Measurements from ENCODE around the gene TEX101.

TEX101 gene

DNA sequence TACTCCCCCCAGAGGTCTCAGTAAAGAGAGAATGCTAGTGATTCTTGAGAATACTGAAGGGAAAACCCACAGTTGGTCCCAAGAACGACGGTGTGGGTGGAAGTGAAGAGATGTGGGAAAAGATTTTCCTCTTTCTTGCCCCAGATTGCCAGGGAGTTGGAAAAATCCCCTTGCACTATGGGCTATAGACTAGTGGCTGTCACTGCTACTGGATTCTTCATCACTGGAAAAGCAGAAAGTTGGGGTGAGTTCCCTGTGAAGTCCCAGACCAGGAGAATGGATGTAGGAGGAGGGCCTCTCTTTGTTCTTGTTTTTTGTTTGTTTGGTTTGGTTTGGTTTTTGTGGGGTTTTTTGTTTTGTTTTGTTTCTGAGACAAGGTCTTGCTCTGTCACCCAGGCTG, 39.3 kb downstream of the TEX101 start:
- Histone ChIP-seq H3K27me3 (ENCODE audit: insufficient read depth, low read length) (no peaks in the 10 kb centered on the region), H3K4me3 (ENCODE audit: low read length) (no peak overlapping the region), H3K36me3 (ENCODE audit: insufficient read depth, low read depth, low read length) (no peaks in the 10 kb centered on the region), H3K9me3 (ENCODE audit: insufficient read depth, low read depth, low read length) (no peaks in the 10 kb centered on the region), H3K4me1 (ENCODE audit: insufficient read depth, low read length) (no peaks in the 10 kb centered on the region; the same call in 1 of the 2 replicates), H3K9ac (ENCODE audit: low read depth, low read length) (no peak overlapping the region), H3K27ac (ENCODE audit: low read length) (no peak overlapping the region)

DNA sequence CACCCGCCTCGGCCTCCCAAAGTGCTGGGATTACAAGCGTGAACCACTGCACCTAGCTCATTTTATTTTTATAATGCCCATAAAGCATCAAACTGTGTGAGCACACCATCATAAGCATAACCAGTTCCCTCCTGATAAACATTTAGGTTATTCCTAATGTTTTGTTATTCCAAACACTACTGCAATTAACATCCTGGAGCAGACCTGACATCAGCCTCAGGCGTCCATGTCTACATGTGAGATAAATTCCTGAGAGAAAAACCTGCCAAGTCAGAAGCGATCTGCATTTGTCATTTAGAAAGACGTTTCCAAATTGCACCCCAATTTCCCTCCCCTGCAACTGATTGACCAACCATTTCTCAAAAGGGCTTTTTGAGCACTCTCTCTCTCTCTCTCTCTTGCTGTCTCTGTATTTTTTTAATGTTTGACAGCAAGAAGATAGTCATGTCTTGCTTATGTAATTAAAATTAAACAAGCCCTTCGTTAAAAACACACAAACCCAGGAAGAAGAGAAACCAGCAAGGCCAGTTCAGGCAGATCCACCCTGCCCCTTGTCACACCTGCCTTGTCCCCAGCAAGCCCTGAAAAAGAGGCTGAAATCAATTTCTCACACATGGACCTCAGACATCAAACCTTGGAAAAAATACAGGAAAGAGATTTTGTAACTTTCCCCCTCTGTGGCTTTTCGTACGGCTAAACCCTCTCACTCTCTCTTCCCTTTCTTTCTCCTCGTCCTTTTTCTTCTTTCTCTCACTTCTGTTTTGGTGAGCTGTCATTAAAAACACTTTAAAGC, 40.8 kb downstream of the TEX101 start:
- Histone ChIP-seq H3K4me3 (ENCODE audit: low read length) (no peak overlapping the region), H3K9ac (ENCODE audit: low read depth, low read length) (no peak overlapping the region), H3K27ac (ENCODE audit: low read length) (no peak overlapping the region), H3K27me3 (ENCODE audit: insufficient read depth, low read length) (no peaks in the 10 kb centered on the region), H3K9me3 (ENCODE audit: insufficient read depth, low read depth, low read length) (no peaks in the 10 kb centered on the region), H3K36me3 (ENCODE audit: insufficient read depth, low read depth, low read length) (no peaks in the 10 kb centered on the region), H3K4me1 (ENCODE audit: insufficient read depth, low read length) (no peaks in the 10 kb centered on the region; the same call in 1 of the 2 replicates)

DNA sequence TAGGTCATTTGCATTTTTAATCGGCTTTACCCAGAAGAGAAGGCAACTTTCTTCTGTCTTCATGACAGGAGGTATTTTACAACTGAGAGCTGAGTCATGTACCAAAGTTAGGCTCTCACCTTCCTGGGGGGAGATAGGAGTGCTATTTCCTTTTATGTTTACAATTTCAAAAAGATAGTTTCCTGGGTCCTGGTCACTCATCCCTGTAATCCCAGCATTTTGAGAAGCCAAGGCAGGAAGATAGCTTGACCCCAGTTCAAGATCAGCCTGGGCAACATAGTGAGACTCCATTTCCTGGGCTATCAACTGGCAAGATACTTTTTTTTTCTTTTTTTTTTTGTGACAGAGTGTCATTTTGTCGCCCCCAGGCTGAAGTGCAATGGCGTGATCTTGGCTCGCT, 43.1 kb downstream of the TEX101 start:
- peaks cover 17% of the 10 kb centered on the region for H3K27me3 ChIP-seq (ENCODE audit: insufficient read depth, low read length)
- H3K9ac ChIP-seq (ENCODE audit: low read depth, low read length), result no peak overlapping the region
- no peaks in the 10 kb centered on the region for H3K36me3 ChIP-seq (ENCODE audit: insufficient read depth, low read depth, low read length)
- no peaks in the 10 kb centered on the region for H3K9me3 ChIP-seq (ENCODE audit: insufficient read depth, low read depth, low read length)
- H3K4me1 ChIP-seq (ENCODE audit: insufficient read depth, low read length), result no peaks in the 10 kb centered on the region; the same call in 1 of the 2 replicates
- H3K27ac ChIP-seq (ENCODE audit: low read length), result no peak overlapping the region
- H3K4me3 ChIP-seq (ENCODE audit: low read length), result no peak overlapping the region

DNA sequence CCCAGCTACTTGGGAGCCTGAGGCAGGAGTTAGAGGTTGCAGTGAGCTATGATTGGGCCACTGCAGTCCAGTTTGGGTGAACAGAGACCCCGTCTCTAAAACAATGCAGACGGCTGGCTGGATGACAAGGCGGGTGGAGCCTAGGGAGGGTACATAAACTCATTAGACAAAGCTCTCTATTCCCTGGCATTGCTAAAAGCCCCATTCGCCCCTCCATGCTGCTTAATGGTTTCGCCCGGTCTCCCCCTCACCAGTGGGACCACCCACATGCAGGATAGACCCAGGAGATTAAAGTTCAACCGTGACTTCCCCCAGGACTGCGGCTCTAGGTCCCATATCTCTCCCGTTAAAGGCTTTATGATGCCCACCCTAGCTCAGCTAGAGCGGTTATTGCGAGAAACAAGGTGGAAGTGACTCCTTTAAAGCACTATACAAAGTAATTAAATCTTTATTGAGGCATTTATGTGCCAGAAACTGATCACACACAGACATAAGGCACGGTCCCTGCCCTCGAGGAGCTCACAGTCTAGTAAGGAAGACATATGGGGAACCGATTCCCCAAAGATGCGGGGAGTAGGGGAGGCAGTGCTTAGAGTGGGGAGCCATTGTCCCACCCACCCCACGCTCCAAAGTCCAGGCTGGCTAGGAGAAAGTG, 45.8 kb downstream of the TEX101 start:
- H3K4me3 ChIP-seq (ENCODE audit: low read length), result no peak overlapping the region
- no peaks in the 10 kb centered on the region; the same call in 1 of the 2 replicates for H3K4me1 ChIP-seq (ENCODE audit: insufficient read depth, low read length)

DNA sequence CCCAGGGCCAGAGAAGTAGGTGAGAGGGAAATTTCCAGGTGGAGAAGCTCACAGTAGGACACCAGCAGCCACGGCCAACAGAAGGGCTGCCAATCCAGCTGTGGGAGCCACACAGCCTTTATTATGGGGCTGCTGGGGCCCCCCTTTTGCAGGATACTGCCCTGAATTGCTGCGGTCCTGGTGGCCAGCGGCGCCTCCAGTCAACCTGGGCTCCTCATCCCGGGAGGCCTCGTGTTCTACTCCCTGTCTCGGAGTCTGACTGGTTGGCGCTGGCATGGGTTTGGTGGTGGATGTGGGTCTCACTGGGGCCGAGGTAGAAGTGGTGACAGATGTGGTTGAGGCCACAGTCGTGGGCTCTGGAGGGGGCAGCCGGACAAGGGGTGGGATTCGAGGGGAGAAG, 46.6 kb downstream of the TEX101 start:
- Histone ChIP-seq H3K9ac (ENCODE audit: low read depth, low read length) (no peak overlapping the region), H3K36me3 (ENCODE audit: insufficient read depth, low read depth, low read length) (no peaks in the 10 kb centered on the region), H3K4me1 (ENCODE audit: insufficient read depth, low read length) (no peaks in the 10 kb centered on the region), H3K27me3 (ENCODE audit: insufficient read depth, low read length) (peaks cover 39% of the 10 kb centered on the region), H3K4me3 (ENCODE audit: low read length) (no peak overlapping the region), H3K9me3 (ENCODE audit: insufficient read depth, low read depth, low read length) (no peaks in the 10 kb centered on the region), H3K27ac (ENCODE audit: low read length) (no peak overlapping the region)

More for the DNA sequence above, 45.8 kb downstream of the TEX101 start:
- H3K9ac ChIP-seq (ENCODE audit: low read depth, low read length), result no peak overlapping the region
- H3K27ac ChIP-seq (ENCODE audit: low read length), result no peak overlapping the region
- peaks cover 31% of the 10 kb centered on the region for H3K27me3 ChIP-seq (ENCODE audit: insufficient read depth, low read length)
- H3K36me3 ChIP-seq (ENCODE audit: insufficient read depth, low read depth, low read length), result no peaks in the 10 kb centered on the region
- H3K9me3 ChIP-seq (ENCODE audit: insufficient read depth, low read depth, low read length), result no peaks in the 10 kb centered on the region

DNA sequence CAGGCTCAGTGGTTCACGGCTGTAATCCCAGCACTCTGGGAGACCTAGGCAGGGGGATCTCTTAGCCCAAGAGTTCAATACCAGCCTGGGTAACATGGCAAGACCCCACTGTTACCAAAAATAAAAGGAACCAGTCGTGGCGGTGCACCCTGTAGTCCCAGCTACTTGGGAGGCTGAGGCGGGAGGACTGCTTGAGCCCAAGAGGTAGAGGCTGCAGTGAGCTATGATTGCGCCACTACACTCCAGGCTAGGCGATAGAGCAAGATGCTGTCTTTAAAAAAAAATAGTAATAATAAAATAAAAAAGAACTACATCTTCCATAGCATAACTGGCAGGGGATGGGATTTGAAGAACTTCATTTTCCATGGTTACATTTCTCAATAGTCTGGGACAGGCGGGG, 47.7 kb downstream of the TEX101 start:
- Histone ChIP-seq H3K27ac (ENCODE audit: low read length) (no peak overlapping the region), H3K36me3 (ENCODE audit: insufficient read depth, low read depth, low read length) (no peaks in the 10 kb centered on the region), H3K4me3 (ENCODE audit: low read length) (peak overlapping the region; percentile 93; the same call in 1 of the 2 replicates), H3K4me1 (ENCODE audit: insufficient read depth, low read length) (no peaks in the 10 kb centered on the region), H3K9me3 (ENCODE audit: insufficient read depth, low read depth, low read length) (no peaks in the 10 kb centered on the region), H3K27me3 (ENCODE audit: insufficient read depth, low read length) (peaks cover 39% of the 10 kb centered on the region), H3K9ac (ENCODE audit: low read depth, low read length) (peak overlapping the region; percentile 56; the same call in 1 of the 2 replicates)

DNA sequence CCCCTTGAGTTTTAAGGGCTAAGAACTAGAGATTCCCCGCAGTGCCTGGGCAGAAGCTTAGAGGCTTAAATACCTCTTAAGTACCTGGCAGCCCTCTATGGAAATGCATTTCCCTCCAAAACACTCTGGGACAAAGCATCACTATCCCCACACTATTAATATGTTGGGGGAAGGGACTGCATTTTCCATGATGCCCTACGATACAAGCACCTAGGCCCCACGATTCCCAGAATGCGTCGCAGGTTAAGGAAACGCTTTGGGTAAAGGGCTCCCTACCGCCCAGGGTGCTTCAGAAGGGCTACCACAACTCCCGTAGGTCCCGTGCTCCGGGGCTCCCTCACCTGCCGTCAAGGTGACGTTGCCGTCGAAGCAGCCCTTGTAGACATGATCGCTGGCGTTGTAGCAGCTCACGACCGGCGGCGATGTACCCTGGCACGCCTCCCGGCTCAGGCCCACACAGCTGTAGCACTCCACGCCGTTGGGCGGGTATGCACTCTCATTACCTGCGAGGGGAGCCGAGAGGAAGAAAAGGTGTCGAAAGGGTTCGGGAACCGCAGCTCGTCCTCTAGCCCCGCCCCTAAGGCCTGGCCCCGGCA, 48.2 kb downstream of the TEX101 start:
- Histone ChIP-seq H3K4me1 (ENCODE audit: insufficient read depth, low read length) (no peaks in the 10 kb centered on the region), H3K9ac (ENCODE audit: low read depth, low read length) (peak overlapping the region; percentile 56), H3K4me3 (ENCODE audit: low read length) (peak overlapping the region; percentile 93), H3K27ac (ENCODE audit: low read length) (no peak overlapping the region), H3K27me3 (ENCODE audit: insufficient read depth, low read length) (peaks cover 39% of the 10 kb centered on the region), H3K9me3 (ENCODE audit: insufficient read depth, low read depth, low read length) (no peaks in the 10 kb centered on the region), H3K36me3 (ENCODE audit: insufficient read depth, low read depth, low read length) (no peaks in the 10 kb centered on the region)

DNA sequence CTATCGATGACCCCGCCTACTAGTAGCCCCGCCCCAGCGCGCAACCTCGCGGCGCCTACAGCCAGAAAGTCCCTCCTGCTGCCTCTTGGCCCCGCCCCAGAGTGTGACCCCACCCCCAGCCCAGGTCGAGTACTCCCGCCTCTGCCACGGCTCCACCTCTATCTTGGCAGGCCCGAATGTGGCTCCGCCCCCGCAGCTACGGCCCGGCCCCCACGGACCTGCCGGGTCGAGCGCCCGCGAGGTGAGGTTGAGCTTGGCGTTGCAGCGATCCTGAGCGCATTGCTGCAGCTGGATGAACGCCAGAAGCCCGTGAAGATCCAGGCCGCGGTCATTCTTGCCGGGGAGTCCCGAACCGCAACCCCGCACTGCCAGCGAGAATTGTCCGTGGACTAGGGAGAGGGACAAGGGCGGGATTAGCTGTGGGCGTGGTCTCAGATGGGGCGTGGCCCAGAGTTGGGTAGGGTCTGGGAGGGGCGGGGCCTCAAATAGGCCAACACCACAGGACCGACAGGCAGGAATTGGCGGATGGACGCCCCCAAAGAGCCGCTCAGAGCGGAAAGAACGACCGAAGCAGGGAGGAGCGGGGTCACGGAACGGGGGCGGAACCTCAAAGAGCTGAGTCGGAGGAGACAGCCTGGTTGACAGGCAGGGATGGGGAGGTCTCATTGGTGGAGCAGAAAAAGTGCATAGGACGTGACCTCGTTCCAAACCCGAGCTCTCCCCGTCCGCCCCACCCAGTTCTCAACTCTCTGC, 48.9 kb downstream of the TEX101 start:
- H3K4me3 ChIP-seq (ENCODE audit: low read length), result peak overlapping the region; percentile 93
- H3K27ac ChIP-seq (ENCODE audit: low read length), result no peak overlapping the region

DNA sequence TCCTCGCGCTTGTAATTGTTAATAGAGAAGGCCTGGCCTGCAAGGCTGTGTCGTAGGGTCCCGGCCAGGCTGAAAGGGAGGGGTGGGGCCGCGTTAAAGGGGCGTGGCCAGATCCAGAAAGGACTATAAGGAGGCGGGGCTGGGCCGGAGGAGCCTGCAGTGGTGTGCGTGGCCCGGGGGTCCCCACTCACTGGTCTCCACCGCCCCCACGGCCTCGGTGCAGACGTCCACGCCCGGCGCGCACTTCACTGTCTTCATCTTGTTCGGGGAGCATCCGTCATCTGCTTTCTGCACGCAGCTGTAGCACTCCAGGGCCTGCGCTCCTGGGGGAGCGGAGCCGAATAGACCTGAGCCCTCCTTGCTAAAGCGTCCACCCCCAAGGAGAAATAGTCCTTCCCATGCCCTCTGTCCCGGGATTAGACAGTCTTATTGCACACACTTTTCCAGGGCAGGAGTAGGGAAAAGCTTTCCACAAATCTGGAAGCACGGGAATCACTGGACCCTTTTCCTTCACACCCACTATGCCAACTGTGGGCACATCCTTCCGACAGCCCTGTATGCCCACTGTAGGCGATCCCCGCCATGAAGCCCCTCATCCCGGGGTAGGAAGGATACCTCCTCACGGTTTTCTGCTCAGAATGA, 49.6 kb downstream of the TEX101 start:
- Histone ChIP-seq H3K4me3 (ENCODE audit: low read length) (peak overlapping the region; percentile 93), H3K27ac (ENCODE audit: low read length) (no peak overlapping the region), H3K27me3 (ENCODE audit: insufficient read depth, low read length) (peaks cover 39% of the 10 kb centered on the region), H3K9ac (ENCODE audit: low read depth, low read length) (0 out of 2 replicates have a peak overlapping the region, but pooled peaks have one; percentile 34), H3K4me1 (ENCODE audit: insufficient read depth, low read length) (no peaks in the 10 kb centered on the region), H3K36me3 (ENCODE audit: insufficient read depth, low read depth, low read length) (no peaks in the 10 kb centered on the region), H3K9me3 (ENCODE audit: insufficient read depth, low read depth, low read length) (no peaks in the 10 kb centered on the region)

More for the DNA sequence above, 48.9 kb downstream of the TEX101 start:
- Histone ChIP-seq H3K27me3 (ENCODE audit: insufficient read depth, low read length) (peaks cover 39% of the 10 kb centered on the region), H3K9ac (ENCODE audit: low read depth, low read length) (peak overlapping the region; percentile 67; the same call in 1 of the 2 replicates), H3K9me3 (ENCODE audit: insufficient read depth, low read depth, low read length) (no peaks in the 10 kb centered on the region), H3K4me1 (ENCODE audit: insufficient read depth, low read length) (no peaks in the 10 kb centered on the region), H3K36me3 (ENCODE audit: insufficient read depth, low read depth, low read length) (no peaks in the 10 kb centered on the region)

DNA sequence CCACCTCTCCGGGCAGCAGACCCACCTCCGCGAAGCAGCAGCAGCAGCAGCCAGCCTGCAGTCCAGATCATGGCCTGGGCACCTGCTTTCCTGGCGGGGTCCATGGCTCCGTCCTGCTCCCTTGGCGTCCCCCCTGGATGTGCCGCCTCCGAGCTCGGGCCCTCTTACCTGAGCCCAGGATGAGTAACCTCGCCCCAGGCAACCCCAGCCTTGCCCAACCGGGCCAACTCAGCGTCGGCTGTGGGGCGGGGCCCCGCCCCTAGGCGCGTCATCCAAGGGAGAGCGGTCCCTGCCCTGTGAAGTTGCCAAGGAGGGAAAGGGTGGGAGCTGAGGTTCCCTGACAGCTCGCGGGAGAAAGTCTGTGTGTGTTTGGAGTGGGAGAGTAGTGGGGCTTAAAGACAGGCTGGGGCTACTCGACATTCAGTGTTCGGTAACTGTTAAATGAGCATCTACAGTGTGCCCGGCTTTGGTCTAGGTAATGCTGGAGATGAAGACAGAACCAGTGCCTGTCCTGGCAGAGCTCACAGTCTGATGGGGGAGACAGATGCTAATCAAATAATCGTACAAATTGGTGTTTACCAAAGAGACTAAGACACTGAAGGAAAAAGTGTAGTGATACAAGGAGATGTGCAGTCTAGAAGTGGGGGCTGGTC, 50.9 kb downstream of the TEX101 start, which contains the start of gene LYPD3:
Gene LYPD3 (minus strand): TSS at position 141 of the 653 bp plus-strand sequence. CDS start 37 bp downstream, at position 104.
- H3K4me1 ChIP-seq (ENCODE audit: insufficient read depth, low read length), result no peaks in the 10 kb centered on the region
- no peaks in the 10 kb centered on the region for H3K36me3 ChIP-seq (ENCODE audit: insufficient read depth, low read depth, low read length)
- 0 out of 2 replicates have a peak within 1 kb of the TSS, but pooled peaks have one; percentile 34 for H3K9ac ChIP-seq (ENCODE audit: low read depth, low read length)
- H3K27ac ChIP-seq (ENCODE audit: low read length), result no peak within 1 kb of the TSS
- peak within 1 kb of the TSS; percentile 93 for H3K4me3 ChIP-seq (ENCODE audit: low read length)
- H3K27me3 ChIP-seq (ENCODE audit: insufficient read depth, low read length), result peaks cover 39% of the 10 kb centered on the region
- H3K9me3 ChIP-seq (ENCODE audit: insufficient read depth, low read depth, low read length), result no peaks in the 10 kb centered on the region
